DND-41 (cell line): Measurements from ENCODE around the gene WDR47.

Experiments used
- ATAC-seq: fragments of 200-7000 bp; cut with Tn5 transposase; 3 replicates; pipeline ENCODE4 v1.9.1; 2021; ENCODE audit warnings: low read depth; ENCODE audit not compliant: insufficient read depth
- DNase-seq: peaks from one replicate; pipeline ENCODE4 v3.0.0-alpha.2; 2020
- H2AFZ ChIP-seq: 2 replicates; pipeline ENCODE4 v1.6.0; 2012; ENCODE audit warnings: low read depth, low read length
- H3K27ac ChIP-seq: 2 replicates; pipeline ENCODE4 v1.5.1; 2012; ENCODE audit warnings: low read length, inconsistent platforms
- H3K27me3 ChIP-seq: fragments of 200-600 bp; sonication (generic); 2 replicates; pipeline ENCODE4 v1.6.0; 2012; ENCODE audit warnings: low read length, mild to moderate bottlenecking, inconsistent platforms; ENCODE audit not compliant: insufficient read depth, poor library complexity
- H3K36me3 ChIP-seq: 2 replicates; pipeline ENCODE4 v1.5.1; 2012; ENCODE audit warnings: low read length, inconsistent platforms; ENCODE audit not compliant: insufficient read depth
- H3K4me1 ChIP-seq: 2 replicates; pipeline ENCODE4 v1.5.1; 2012; ENCODE audit warnings: mild to moderate bottlenecking, low read length; ENCODE audit not compliant: insufficient read depth
- H3K4me2 ChIP-seq: 2 replicates; pipeline ENCODE4 v1.6.0; 2012; ENCODE audit warnings: mild to moderate bottlenecking, moderate library complexity, low read length, inconsistent platforms; ENCODE audit not compliant: insufficient read depth
- H3K4me3 ChIP-seq, 2 experiments: fragments of 200-600 bp in 1 of 2; shearing (Covaris generic) in 1 of 2; 2 replicates each; pipeline ENCODE4 v1.5.1; 2012 to 2016; ENCODE audit warnings: inconsistent platforms in 2 of 2, low read length in 2 of 2, mild to moderate bottlenecking in 2 of 2, low read depth in 1 of 2, moderate library complexity in 1 of 2
- H3K79me2 ChIP-seq: 2 replicates; pipeline ENCODE4 v1.6.0; 2012; ENCODE audit warnings: low read length, inconsistent platforms; ENCODE audit not compliant: insufficient read depth
- H3K9ac ChIP-seq: 2 replicates; pipeline ENCODE4 v1.6.0; 2012; ENCODE audit warnings: low read depth, mild to moderate bottlenecking, inconsistent platforms, low read length, moderate library complexity
- H3K9me3 ChIP-seq: 2 replicates; pipeline ENCODE4 v1.5.1; 2012; ENCODE audit warnings: low read length, moderate library complexity, mild to moderate bottlenecking, inconsistent platforms; ENCODE audit not compliant: insufficient read depth, severe bottlenecking
- H4K20me1 ChIP-seq: 2 replicates; pipeline ENCODE4 v1.6.0; 2012; ENCODE audit warnings: low read length; ENCODE audit not compliant: insufficient read depth
- CTCF ChIP-seq: IDR thresholded peaks from 2 replicates; pipeline ENCODE4 v1.5.1; 2012; ENCODE audit warnings: borderline replicate concordance, low read length, moderate library complexity, mild to moderate bottlenecking; ENCODE audit not compliant: poor library complexity, severe bottlenecking; ENCODE audit errors: extremely low read depth
- EZH2 ChIP-seq: IDR thresholded peaks from 3 replicates; pipeline ENCODE4 v1.6.1; 2012; ENCODE audit warnings: borderline replicate concordance, low read depth, mild to moderate bottlenecking, moderate library complexity, low read length, inconsistent platforms; ENCODE audit not compliant: severe bottlenecking

WDR47 gene

GRCh38 chr1:109065137-109065536, 23.2 kb upstream of the WDR47 start:
- no peak overlapping the region for H3K9ac ChIP-seq
- no peaks in the 10 kb centered on the region for H3K79me2 ChIP-seq
- no peak for TF ChIP-seq CTCF
- no peak for TF ChIP-seq EZH2
- no peak for ATAC-seq
- no peak overlapping the region for H2AFZ ChIP-seq
- no peaks in the 10 kb centered on the region for H3K27me3 ChIP-seq
- no peak overlapping the region for H3K27ac ChIP-seq
- no peak overlapping the region for H3K4me2 ChIP-seq
- H3K4me1 ChIP-seq = no peaks in the 10 kb centered on the region
- no peaks in the 10 kb centered on the region for H3K9me3 ChIP-seq
- DNase-seq = no peak
- no peak overlapping the region for H3K4me3 ChIP-seq
- peaks cover 21% of the 10 kb centered on the region; the same call in 1 of the 2 replicates for H3K36me3 ChIP-seq
- H4K20me1 ChIP-seq = no peaks in the 10 kb centered on the region

GRCh38 chr1:109061183-109061582, 19.3 kb upstream of the WDR47 start:
- Histone ChIP-seq H3K9ac (no peak overlapping the region), H3K27ac (no peak overlapping the region), H3K79me2 (no peaks in the 10 kb centered on the region), H3K36me3 (peaks cover 15% of the 10 kb centered on the region; the same call in 1 of the 2 replicates), H3K4me3 (no peak overlapping the region), H2AFZ (no peak overlapping the region), H3K27me3 (no peaks in the 10 kb centered on the region), H3K4me1 (no peaks in the 10 kb centered on the region), H3K9me3 (no peaks in the 10 kb centered on the region), H4K20me1 (no peaks in the 10 kb centered on the region), H3K4me2 (no peak overlapping the region)
- ATAC-seq (no peak), DNase-seq (no peak)
- TF ChIP-seq EZH2 (no peak), CTCF (no peak)

GRCh38 chr1:109060707-109061106, 18.8 kb upstream of the WDR47 start:
- no peak overlapping the region for H3K4me3 ChIP-seq
- H2AFZ ChIP-seq = no peak overlapping the region
- no peaks in the 10 kb centered on the region for H3K27me3 ChIP-seq
- H3K36me3 ChIP-seq = peaks cover 15% of the 10 kb centered on the region; the same call in 1 of the 2 replicates
- no peaks in the 10 kb centered on the region for H3K4me1 ChIP-seq
- no peaks in the 10 kb centered on the region for H3K79me2 ChIP-seq
- no peak overlapping the region for H3K27ac ChIP-seq
- TF ChIP-seq CTCF (no peak), EZH2 (no peak)
- no peak for ATAC-seq
- H3K9me3 ChIP-seq = no peaks in the 10 kb centered on the region
- no peak overlapping the region for H3K4me2 ChIP-seq
- DNase-seq = no peak
- no peak overlapping the region for H3K9ac ChIP-seq
- no peaks in the 10 kb centered on the region for H4K20me1 ChIP-seq

- Histone ChIP-seq H3K9me3 (no peaks in the 10 kb centered on the region), H3K4me1 (no peaks in the 10 kb centered on the region)
Observed at GRCh38 chr1:109059026-109059425, 17.1 kb upstream of the WDR47 start.

More at GRCh38 chr1:109059026-109059425, 17.1 kb upstream of the WDR47 start:
- no peaks in the 10 kb centered on the region for H3K27me3 ChIP-seq
- no peak overlapping the region for H2AFZ ChIP-seq
- H4K20me1 ChIP-seq = no peaks in the 10 kb centered on the region
- TF ChIP-seq EZH2 (no peak), CTCF (no peak)
- DNase-seq = no peak
- peaks cover 4% of the 10 kb centered on the region; the same call in 1 of the 2 replicates for H3K36me3 ChIP-seq
- H3K4me2 ChIP-seq = no peak overlapping the region
- no peaks in the 10 kb centered on the region for H3K79me2 ChIP-seq
- ATAC-seq = no peak
- no peak overlapping the region for H3K4me3 ChIP-seq
- H3K9ac ChIP-seq = no peak overlapping the region
- no peak overlapping the region for H3K27ac ChIP-seq
